NCI-H2196 (cell line): ENCODE data around the gene CD82.

Source experiments
- DNase-seq: peaks from one replicate; lab custom pipeline; 2025; ENCODE audit not compliant: unreplicated experiment; lab: John Stamatoyannopoulos, UW

CD82 gene

DNA sequence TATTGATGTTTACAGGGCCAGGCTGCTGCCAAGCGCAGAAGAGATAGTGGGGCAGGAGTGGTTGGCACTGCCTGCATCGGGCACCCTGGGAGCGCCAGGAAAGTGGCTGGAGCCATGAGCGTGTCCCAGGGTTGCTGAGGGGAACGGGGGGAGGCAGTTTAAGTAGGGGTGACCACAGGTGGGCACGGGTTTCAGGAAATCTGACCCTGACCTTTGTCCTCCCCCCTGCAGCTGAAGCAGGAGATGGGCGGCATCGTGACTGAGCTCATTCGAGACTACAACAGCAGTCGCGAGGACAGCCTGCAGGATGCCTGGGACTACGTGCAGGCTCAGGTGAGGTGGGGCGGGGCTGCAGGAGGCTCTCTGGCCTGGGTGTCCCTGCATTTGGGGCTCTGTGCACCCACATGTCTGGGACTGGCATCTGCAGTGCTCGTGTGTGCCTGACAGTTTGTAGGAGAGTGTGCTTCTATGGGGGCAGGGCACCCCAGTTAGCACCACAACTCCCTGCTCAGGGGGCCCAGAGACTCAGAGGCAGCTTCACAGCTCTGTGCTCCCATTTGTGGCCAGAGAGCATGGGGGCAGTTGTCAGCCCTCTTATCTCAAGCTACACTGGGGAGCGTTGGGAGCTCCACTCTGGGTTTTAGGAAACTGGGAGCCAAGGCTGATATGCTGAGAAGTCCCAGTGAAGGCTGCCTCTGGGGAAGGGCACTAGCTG, 49.7 kb downstream of the CD82 start:
- DNase-seq = no peak

- DNase-seq = no peak
These were observed 50.7 kb downstream of the CD82 start for GRCh38 chr11:44615913-44616791.

GRCh38 chr11:44617671-44618461, 52.4 kb downstream of the CD82 start:
- no peak for DNase-seq

GRCh38 chr11:44618561-44619425, 53.3 kb downstream of the CD82 start:
- DNase-seq = no peak

DNA sequence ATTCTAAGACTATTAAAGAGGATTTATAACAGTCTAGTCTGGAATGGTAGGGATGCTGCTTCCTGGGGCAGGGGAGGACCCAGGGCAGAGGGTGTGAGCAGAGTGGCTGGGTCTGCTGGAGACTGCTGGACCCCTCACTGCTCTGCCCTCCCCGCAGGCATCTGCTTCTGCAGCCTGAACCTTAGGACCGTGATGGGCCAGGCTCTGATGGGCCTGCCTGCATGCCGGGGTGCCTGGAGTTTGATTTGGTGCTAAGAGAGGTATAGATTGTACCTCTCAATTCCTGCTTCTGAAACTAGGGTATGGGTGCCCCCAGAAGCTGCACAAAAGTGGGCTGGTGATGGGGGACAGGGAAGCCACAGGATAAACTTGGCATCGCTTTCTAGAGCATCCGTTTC, 54.9 kb downstream of the CD82 start:
- no peak for DNase-seq

GRCh38 chr11:44621140-44621681, 55.7 kb downstream of the CD82 start:
- peak; percentile 87 for DNase-seq

GRCh38 chr11:44621784-44622183, 56.3 kb downstream of the CD82 start:
- DNase-seq = no peak

- DNase-seq = no peak
These were observed 56.8 kb downstream of the CD82 start for GRCh38 chr11:44622190-44622650.

DNA sequence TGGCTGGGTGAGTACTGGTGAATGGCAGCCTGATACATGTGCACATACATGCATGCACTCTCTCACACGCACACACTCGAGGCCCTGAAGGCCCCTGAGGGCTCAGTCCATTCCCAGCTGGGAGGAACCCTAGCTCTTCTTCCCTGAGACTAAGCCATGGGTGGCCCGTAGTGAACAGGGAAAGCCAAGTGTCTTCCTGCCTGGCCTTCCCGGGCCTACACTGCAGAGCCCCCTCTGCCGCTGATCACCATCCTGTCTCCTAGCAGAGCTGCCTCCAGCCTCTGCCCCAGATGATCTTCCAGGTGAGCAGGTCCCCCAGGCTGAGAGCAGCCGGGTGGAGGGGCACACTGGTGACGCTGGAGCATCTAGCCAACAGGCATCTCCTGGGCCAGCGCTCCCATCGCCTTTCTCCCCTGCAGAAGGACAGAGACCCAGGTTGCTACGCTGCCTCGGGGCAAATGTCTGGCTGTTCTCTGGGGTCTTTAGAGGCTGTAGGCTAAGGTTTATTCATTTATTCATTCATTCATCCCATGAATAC, 57.3 kb downstream of the CD82 start:
- no peak for DNase-seq

GRCh38 chr11:44623341-44623730, 57.9 kb downstream of the CD82 start:
- no peak for DNase-seq

GRCh38 chr11:44623731-44624491, 58.4 kb downstream of the CD82 start:
- DNase-seq = peak; percentile 41

DNA sequence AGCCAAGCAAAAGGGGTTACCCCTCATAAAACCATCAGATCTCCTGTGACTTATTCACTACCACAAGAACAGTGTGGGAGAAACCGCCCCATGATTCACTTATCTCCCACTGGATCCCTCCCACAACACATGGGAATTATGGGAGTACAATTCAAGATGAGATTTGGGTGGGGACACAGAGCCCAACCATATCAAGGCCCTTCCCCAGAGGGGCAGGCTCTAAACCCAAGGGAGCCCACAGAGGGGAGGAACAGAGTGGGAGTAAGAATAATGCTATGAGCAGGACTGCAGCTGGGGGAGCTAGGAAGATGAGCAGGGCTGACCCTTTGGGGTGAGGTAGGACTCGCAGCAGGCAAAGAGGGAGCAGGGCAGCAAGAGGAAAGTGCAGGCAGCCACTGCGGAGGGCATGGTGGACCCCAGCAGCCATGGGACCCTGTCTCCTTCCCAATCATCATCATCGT, 59.3 kb downstream of the CD82 start:
- DNase-seq = no peak

GRCh38 chr11:44625759-44626523, 60.5 kb downstream of the CD82 start:
- no peak for DNase-seq

GRCh38 chr11:44626645-44627044, 61.2 kb downstream of the CD82 start:
- no peak for DNase-seq

- no peak for DNase-seq
These were observed 61.8 kb downstream of the CD82 start for GRCh38 chr11:44627165-44627789.

DNA sequence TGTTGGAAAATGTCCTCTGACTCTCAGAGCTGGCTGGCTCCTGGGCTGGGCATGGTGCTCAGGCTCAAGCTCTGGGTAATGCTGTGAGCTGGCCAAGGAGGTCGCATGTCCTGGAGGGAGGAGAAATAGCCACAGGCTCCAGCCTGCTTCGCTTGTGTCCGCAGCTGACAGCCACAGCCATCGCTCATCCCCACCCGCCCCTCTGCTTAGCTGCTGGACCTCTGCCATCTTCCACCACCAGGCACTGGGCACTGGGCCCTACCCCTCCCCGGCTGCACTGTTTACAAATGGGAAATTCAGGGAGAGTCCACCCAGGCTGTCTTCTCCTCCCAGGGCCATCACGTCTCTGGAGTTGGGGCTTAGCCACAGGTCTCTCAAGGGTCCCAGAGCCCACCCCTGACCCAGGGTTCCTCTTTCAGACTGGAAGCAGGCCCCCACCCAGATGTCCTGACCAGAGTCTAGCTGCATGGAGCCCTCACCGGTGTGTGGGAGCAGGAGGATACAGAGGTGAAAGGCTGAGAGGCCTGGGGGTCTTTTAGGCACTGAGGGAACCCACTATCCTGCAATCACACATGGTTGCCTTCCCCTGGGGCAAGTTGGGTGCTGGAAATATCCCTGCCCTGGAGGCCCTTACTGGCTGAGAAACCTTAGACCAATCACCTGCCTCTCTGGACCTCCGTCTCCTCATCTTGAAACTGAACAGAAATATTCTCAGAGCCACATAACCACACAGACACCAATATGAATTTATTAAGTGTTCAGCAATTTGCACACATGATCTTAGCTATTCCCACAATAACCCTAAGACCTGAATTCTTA, 62.7 kb downstream of the CD82 start:
- DNase-seq = peak; percentile 83
